Activated CD4-positive, alpha-beta memory T cell treated with anti-CD3 and anti-CD28 coated beads, Interleukin-2, amount 10 ng/mL, durations not matched to agents 7 days and 5 days (primary cell): ENCODE measurements around the gene RPS27. TPM values are rescaled to one million over a fixed set of nuclear protein-coding genes. Genes with fewer than 3 reads are reported as not detected.
A peak's percentile ranks its signal among the peaks of the same experiment; 100 is the strongest.
"Not testable (repeated sequence)": the region's sequence is repeated elsewhere in the genome, so short reads cannot be mapped to it uniquely, and the experiment has no call there.

Experiments used
- CTCF ChIA-PET: fragments of 350-600 bp; sonication (Branson Sonifier 250); formaldehyde crosslinking; loops from one replicate; lab custom pipeline; 2021; ENCODE audit warnings: antibody characterized with exemption, inconsistent platforms; lab: Charles Lee
- POLR2A ChIA-PET: fragments of 350-600 bp; sonication (Branson Sonifier 250); formaldehyde crosslinking; loops from one replicate; lab custom pipeline; 2021; ENCODE audit warnings: antibody characterized with exemption; lab: Charles Lee
- DNase-seq: peaks from one replicate; pipeline ENCODE4 v3.0.0-alpha.2; 2020
- H3K27ac Mint-ChIP-seq: one replicate; pipeline ENCODE4 v1.8.0; 2021; ENCODE audit warnings: mild to moderate bottlenecking, mixed read lengths
- H3K27me3 Mint-ChIP-seq: one replicate; pipeline ENCODE4 v1.8.0; 2021; ENCODE audit warnings: mixed read lengths
- H3K36me3 Mint-ChIP-seq: one replicate; pipeline ENCODE4 v1.8.0; 2021; ENCODE audit warnings: low read depth, mixed read lengths
- H3K4me1 Mint-ChIP-seq: one replicate; pipeline ENCODE4 v1.8.0; 2021; ENCODE audit warnings: mixed read lengths
- H3K4me3 Mint-ChIP-seq: one replicate; pipeline ENCODE4 v1.8.0; 2021; ENCODE audit warnings: mild to moderate bottlenecking, mixed read lengths
- H3K9me3 Mint-ChIP-seq: one replicate; pipeline ENCODE4 v1.8.0; 2021; ENCODE audit warnings: mixed read lengths
- total RNA-seq, 2 experiments: library from RNA; stranded (reverse); gene quantifications; one replicate each; pipeline ENCODE4 v1.2.3, GENCODE V29; 2021

The RPS27 gene
- total RNA-seq, 2 experiments from 2014 or later: 2,022 to 2,087 TPM

DNA sequence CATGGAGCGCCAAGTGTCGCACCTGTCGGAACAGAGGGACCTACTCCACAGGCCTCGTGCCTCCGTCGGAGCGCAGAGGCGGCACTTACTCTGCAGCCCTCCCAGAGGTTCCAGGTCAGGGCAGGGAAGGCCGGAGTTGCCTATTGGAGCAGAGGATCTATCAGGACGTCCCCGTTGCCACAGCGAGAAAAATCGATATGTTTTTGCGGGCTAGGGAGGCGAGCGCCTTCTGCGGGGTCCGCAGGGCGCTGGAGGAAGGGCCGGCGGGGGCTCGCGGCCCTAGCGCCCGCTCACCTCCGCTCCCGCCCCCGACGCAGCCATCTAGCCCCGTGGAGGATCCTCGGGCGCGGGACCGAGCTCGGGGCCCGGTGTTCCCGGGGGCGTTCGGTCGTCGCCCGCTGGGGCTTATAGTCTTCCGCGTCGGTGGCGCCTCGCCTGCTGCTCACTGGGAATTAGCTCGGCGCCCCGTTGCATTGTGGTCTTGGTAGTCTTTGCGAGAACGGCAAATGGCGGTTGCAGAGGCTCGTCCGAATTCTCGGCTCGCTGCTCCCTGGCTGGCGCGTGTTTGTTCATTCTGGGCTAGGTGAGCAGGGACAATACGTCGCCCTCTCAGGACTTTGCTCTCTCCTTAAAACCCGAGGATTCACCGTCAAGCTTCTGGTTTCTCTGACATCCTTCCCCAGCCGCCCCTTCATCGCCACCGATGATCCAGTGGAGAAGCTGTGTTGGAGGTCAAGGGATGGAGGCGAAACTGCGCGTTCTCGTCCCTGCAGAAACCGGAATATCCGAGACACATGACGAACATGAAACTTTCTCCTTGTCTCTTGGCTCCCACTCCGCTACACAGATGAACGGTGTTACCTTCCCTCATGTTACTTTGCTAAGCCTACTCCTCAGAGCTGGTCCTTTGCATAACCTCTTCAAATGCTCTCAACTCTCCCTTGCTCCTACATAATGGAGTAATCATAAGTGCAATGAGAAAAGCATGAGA, 13.0 kb upstream of the RPS27 start, which contains the start of gene JTB:
Gene JTB, minus strand, starts transcription at position 425 of the 991 bp plus-strand sequence. Its CDS starts 422 bp downstream, at position 3.
- Mint-ChIP-seq H3K36me3 (peaks cover 42% of the 10 kb centered on the region), H3K27ac (peak within 1 kb of the TSS; percentile 89), H3K27me3 (no peaks in the 10 kb centered on the region), H3K4me3 (peak within 1 kb of the TSS; percentile 97), H3K4me1 (peaks cover 49% of the 10 kb centered on the region), H3K9me3 (no peaks in the 10 kb centered on the region)
- CTCF ChIA-PET: interaction anchor here (0.6 to 5.0 kb wide), 9 partner anchors 8 to 269 kb away, joined by 3 to 48 read pairs (median 11); partner anchors contain the start of genes CREB3L4, DENND4B, RAB13 and RPS27
- POLR2A ChIA-PET: interaction anchor here (0.6 to 7.4 kb wide), 29 partner anchors 8 to 432 kb away, joined by 3 to 118 read pairs (median 4); partner anchors contain the start of genes CHTOP, CREB3L4, CRTC2 and DENND4B
- DNase-seq: peak; percentile 89

DNA sequence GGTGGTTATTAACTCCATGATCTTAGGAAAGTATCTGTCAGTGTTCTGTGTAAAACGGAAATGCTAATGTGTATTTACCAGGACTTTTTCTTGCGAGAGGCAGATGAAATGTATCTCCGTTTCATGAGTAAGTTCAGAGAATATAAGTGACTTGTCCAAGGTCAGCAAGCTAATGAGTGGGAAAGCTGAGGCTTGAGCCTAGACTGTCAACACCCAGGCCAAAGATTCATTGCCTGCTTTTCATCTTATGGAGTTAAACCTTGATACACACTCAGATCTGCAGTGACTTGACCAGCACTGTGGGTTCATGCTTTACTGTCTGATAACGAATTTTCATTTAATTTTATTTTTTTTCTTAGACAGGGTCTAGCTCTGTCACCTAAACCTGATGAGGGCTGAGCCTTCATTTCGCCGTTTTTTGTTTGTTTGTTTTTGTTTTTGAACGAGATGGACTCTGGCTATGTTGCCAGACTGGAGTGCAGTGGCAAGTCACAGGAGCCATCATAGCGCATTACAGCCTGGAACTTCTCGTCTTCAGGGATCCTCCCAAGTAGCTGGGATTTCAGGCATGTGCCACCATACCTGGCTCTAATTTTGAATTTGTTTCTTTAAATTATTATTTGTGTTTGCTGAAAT, 12.2 kb upstream of the RPS27 start:
- DNase-seq: no peak
- ChIA-PET POLR2A (interaction anchor here (1.0 to 7.4 kb wide), 21 partner anchors 8 to 433 kb away, joined by 3 to 118 read pairs (median 6); partner anchors contain the start of genes CHTOP, CREB3L4, CRTC2 and DENND4B), CTCF (interaction anchor here (0.9 to 5.0 kb wide), 8 partner anchors 8 to 181 kb away, joined by 3 to 48 read pairs (median 14); partner anchors contain the start of genes CREB3L4, DENND4B, RAB13 and RPS27)
- H3K27ac Mint-ChIP-seq: peak overlapping the region; percentile 79
- peak overlapping the region; percentile 97 for H3K4me3 Mint-ChIP-seq
- H3K27me3 Mint-ChIP-seq: no peaks in the 10 kb centered on the region
- no peaks in the 10 kb centered on the region for H3K9me3 Mint-ChIP-seq
- H3K4me1 Mint-ChIP-seq: peaks cover 41% of the 10 kb centered on the region
- peaks cover 34% of the 10 kb centered on the region for H3K36me3 Mint-ChIP-seq

DNA sequence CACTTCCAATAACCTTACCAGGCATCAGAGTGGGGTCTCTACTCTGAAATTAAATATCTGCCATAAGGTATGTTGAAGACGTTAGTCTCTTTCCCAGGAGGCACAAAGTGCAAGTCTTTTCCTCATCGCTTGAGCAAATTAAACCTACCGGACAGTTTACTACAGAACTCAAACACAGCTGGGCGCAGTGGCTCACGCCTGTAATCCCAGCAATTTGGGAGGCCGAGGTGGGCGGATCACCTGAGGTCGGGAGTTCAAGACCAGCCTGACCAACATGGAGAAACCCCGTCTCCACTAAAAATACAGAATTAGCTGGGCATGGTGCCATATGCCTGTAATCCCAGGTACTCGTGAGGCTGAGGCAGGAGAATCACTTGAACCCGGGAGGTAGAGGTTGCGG, 11.5 kb upstream of the RPS27 start:
- Mint-ChIP-seq H3K36me3 (peaks cover 27% of the 10 kb centered on the region), H3K27ac (peak overlapping the region; percentile 1), H3K4me1 (peaks cover 37% of the 10 kb centered on the region), H3K4me3 (peak overlapping the region; percentile 97)
- H3K9me3 Mint-ChIP-seq, H3K27me3 Mint-ChIP-seq, DNase-seq: not testable (repeated sequence)
- POLR2A ChIA-PET: interaction anchor here (2.8 to 7.4 kb wide), 7 partner anchors 7 to 58 kb away, joined by 31 to 118 read pairs (median 53); partner anchors contain the start of genes CREB3L4, CRTC2, DENND4B and GATAD2B
- CTCF ChIA-PET: interaction anchor here (2.4 to 5.0 kb wide), 4 partner anchors 8 to 33 kb away, joined by 11 to 48 read pairs (median 30); partner anchors contain the start of genes CREB3L4, DENND4B, RAB13 and SLC39A1

DNA sequence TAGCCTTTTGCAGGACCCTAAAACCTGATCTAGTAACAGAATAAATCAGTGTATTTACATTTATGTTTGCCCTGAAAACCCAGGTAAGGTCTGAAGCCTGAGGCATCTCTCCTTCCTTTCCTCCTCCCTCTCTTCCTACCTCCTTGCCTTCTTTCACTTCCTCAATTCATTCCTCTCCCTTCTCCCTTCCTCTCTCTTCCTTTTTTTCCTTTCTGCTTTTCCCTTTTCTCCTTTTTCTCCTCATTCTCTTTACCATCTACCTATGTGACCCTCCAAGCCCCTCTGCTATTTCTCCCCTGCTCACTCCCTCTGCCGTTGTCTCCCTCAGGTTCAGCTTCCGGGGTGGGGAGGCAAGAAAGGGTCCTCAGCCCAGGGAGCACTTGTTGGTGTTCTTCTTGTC, 8.8 kb upstream of the RPS27 start:
- CTCF ChIA-PET, H3K27ac Mint-ChIP-seq, H3K27me3 Mint-ChIP-seq, H3K36me3 Mint-ChIP-seq, H3K9me3 Mint-ChIP-seq, H3K4me3 Mint-ChIP-seq, DNase-seq: not testable (repeated sequence)
- H3K4me1 Mint-ChIP-seq: peaks cover 33% of the 10 kb centered on the region
- POLR2A ChIA-PET: interaction anchor here (7.4 kb wide), 1 partner anchor 9 kb away, joined by 81 read pairs; the partner anchor contains the start of gene RPS27

DNA sequence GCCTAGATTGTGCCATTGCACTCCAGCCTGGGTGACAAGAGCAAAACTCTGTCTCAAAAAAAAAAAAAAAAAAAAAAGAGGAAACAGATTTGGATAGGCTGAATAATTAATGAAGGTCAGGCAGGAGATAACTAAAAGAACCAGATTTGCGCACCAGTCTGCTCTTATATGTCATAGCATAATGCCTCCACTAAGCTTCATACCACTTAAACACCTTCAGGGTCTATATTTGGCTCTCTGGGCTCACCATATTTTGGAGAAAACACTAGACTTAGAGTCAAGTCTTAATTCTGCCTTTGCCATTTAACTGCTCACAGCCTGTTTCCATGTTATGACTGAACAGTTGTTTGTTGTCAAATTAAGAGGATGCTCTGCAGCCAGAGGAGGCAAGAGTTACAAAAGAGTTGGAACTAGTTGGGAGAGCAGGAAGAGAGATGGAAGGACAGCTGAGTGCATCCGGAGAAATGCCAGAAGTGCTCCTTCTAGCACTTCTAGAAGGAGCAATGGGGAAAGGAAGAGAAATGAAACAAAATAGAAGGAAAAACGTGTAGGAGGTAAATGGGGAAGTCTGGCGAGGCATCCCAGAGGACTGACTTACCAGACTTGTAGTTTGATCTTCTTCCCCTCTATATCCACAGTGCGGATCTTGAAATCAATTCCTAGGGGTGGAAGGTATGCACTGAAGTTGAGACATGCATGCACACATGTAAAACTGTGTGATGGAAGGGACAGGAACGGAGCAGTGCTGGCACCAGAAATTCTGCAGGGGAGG, 6.3 kb upstream of the RPS27 start:
- Mint-ChIP-seq H3K27ac (no peak overlapping the region), H3K9me3 (no peaks in the 10 kb centered on the region), H3K4me1 (peaks cover 26% of the 10 kb centered on the region), H3K36me3 (no peaks in the 10 kb centered on the region), H3K27me3 (no peaks in the 10 kb centered on the region), H3K4me3 (no peak overlapping the region)
- ChIA-PET CTCF (interaction anchor here (0.7 to 4.2 kb wide), 8 partner anchors 15 to 316 kb away, joined by 3 to 32 read pairs (median 3); partner anchors contain the start of genes CREB3L4 and DENND4B), POLR2A (interaction anchor here (1.0 to 4.4 kb wide), 4 partner anchors 12 to 179 kb away, joined by 3 to 28 read pairs (median 5); partner anchors contain the start of genes CREB3L4 and DENND4B)
- no peak for DNase-seq

DNA sequence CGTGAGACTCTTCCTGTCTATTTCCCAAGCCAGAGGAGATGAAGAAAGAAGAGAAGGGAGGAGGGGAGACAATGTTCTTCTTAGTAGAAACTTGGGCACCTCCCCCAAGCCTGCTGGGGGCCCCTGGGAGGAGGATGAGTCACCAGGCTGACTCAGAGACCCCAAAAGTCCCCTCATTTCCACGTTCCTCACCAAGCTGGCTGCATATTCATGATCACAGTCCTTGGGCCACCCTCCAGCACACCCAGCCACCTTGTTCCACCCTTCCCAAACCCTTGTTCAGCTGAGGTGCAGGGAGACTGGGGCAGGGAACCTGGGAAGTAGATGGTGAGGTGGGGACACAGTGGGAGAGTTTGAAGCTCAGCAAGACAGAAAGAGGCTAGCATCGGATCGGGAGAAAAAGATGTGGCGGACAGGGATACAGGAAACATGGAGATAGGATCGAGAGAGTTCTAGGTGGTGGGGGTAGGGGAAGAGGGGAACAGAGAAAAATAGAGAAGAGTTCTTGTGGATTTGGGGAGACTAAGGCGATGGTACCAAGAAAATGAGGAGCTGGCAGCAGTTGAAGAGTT, 5.1 kb upstream of the RPS27 start:
- no peak for DNase-seq
- H3K27me3 Mint-ChIP-seq: no peaks in the 10 kb centered on the region
- H3K27ac Mint-ChIP-seq: no peak overlapping the region
- POLR2A ChIA-PET: interaction anchor here (0.7 to 4.4 kb wide), 7 partner anchors 8 to 188 kb away, joined by 3 to 32 read pairs (median 6); partner anchors contain the start of genes CREB3L4, DENND4B and JTB
- H3K4me1 Mint-ChIP-seq: peaks cover 32% of the 10 kb centered on the region
- no peaks in the 10 kb centered on the region for H3K36me3 Mint-ChIP-seq
- H3K4me3 Mint-ChIP-seq: no peak overlapping the region
- H3K9me3 Mint-ChIP-seq: no peaks in the 10 kb centered on the region
- CTCF ChIA-PET: interaction anchor here (1.0 to 4.2 kb wide), 9 partner anchors 14 to 313 kb away, joined by 3 to 43 read pairs (median 8); partner anchors contain the start of genes CREB3L4, DENND4B and SLC39A1

DNA sequence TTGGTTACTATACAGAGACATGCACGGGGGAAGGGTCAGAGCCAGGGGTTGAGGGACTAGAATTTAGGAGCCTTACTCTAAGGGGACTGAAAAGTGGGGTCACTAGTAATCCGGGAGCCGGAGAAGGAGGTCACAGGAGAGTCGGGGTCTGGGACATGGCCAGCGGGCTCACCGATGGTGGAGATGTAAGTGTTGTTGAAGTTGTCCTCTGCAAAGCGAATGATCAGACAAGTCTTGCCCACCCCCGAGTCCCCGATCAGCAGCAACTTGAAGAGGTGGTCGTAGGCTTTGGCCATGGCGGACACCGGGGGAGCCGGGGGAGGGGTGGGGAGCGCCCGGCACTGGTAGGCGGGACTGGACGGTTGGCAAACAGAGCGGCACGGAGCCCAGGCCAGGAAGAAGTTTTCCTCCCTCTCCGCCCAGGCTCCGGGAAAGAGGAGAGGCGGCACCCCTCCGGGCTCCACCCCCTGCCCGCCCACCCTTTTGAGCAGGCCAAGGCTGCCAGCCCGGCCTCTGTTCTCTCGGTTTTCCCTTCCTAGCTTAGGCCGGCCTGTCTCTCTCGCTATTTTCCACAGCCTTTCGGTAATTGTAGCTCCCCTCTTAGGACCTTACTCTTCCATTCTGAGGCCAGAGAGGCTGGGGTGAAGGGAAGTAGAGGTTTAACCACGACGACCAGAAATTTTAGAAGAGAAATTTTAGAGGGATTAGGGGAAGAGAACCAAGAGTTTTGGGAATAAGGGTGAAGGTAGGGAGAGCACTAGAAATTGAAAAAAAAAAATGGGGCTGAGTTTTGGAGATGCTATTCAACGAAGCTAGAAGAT, 4.4 kb upstream of the RPS27 start, which contains the start of gene RAB13:
Gene RAB13, minus strand, starts transcription at position 399 of the 821 bp plus-strand sequence. Its CDS starts 103 bp downstream, at position 296.
- peaks cover 34% of the 10 kb centered on the region for H3K4me1 Mint-ChIP-seq
- H3K36me3 Mint-ChIP-seq: peaks cover 7% of the 10 kb centered on the region
- DNase-seq: no peak
- H3K27me3 Mint-ChIP-seq: no peaks in the 10 kb centered on the region
- peak within 1 kb of the TSS; percentile 33 for H3K4me3 Mint-ChIP-seq
- peak within 1 kb of the TSS; percentile 83 for H3K27ac Mint-ChIP-seq
- H3K9me3 Mint-ChIP-seq: no peaks in the 10 kb centered on the region
- CTCF ChIA-PET: interaction anchor here (0.8 to 4.2 kb wide), 25 partner anchors 9 to 454 kb away, joined by 3 to 43 read pairs (median 5); partner anchors contain the start of genes CREB3L4, DENND4B, JTB and SLC27A3
- POLR2A ChIA-PET: interaction anchor here (1.0 to 4.4 kb wide), 13 partner anchors 8 to 315 kb away, joined by 3 to 32 read pairs (median 5); partner anchors contain the start of genes CREB3L4, DENND4B, ILF2 and JTB

DNA sequence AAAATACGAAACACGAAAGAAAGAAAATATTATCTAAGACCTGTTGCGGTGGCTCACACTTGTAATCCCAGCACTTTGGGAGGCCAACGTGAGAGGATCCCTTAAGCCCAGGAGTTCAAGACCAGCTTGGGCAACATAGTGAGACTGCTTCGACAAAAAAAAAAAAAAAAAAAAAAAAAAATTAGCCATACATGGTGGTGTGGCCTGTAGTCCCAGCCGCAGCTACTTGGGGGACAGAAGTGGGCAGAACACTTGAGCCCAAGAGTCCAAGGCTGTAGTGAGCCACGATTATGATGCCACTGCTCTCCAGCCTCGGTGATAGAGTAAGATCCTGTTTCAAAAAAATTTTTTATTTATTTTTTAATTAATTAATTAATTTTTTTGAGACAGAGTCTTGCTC, 2.9 kb upstream of the RPS27 start:
- Mint-ChIP-seq H3K4me3 (no peak overlapping the region), H3K9me3 (no peaks in the 10 kb centered on the region), H3K4me1 (peaks cover 47% of the 10 kb centered on the region), H3K36me3 (peaks cover 21% of the 10 kb centered on the region), H3K27me3 (no peaks in the 10 kb centered on the region), H3K27ac (peak overlapping the region; percentile 83)
- DNase-seq: no peak
- ChIA-PET POLR2A (interaction anchor here (0.7 to 4.4 kb wide), 16 partner anchors 10 to 354 kb away, joined by 3 to 32 read pairs (median 4); partner anchors contain the start of genes CHTOP, CREB3L4, DENND4B and GATAD2B), CTCF (interaction anchor here (0.6 to 4.2 kb wide), 22 partner anchors 11 to 315 kb away, joined by 3 to 43 read pairs (median 5); partner anchors contain the start of genes CREB3L4, CRTC2, DENND4B and JTB)

DNA sequence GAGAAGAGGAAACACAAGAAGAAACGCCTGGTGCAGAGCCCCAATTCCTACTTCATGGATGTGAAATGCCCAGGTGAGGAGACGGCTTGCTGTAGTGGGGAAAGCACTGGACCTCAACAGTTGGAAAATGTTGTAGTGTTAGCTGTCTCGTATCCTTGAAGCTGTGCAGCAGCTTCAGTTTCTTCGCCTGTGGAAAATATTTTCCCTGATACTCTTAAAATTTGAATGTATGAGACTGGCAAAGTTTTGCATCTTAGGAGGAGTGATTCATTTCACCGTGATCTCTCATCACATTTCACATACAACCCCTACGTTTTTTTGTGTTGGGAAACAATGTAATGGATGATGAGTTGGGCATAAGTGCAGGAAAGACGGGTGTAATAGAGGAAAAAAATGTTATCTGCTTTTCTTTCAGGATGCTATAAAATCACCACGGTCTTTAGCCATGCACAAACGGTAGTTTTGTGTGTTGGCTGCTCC, 629 bp downstream of the RPS27 start:
- no peaks in the 10 kb centered on the region for H3K9me3 Mint-ChIP-seq
- H3K36me3 Mint-ChIP-seq: peaks cover 40% of the 10 kb centered on the region
- no peaks in the 10 kb centered on the region for H3K27me3 Mint-ChIP-seq
- H3K4me3 Mint-ChIP-seq: peak overlapping the region; percentile 90
- CTCF ChIA-PET: interaction anchor here (1.0 to 3.7 kb wide), 6 partner anchors 14 to 345 kb away, joined by 3 to 20 read pairs (median 5); partner anchors contain the start of genes CREB3L4, GATAD2B and JTB
- H3K27ac Mint-ChIP-seq: peak overlapping the region; percentile 90
- no peak for DNase-seq
- peaks cover 46% of the 10 kb centered on the region for H3K4me1 Mint-ChIP-seq
- POLR2A ChIA-PET: interaction anchor here (0.9 to 3.9 kb wide), 31 partner anchors 9 to 459 kb away, joined by 3 to 81 read pairs (median 7); partner anchors contain the start of genes CHTOP, CREB3L4, DENND4B and GATAD2B

DNA sequence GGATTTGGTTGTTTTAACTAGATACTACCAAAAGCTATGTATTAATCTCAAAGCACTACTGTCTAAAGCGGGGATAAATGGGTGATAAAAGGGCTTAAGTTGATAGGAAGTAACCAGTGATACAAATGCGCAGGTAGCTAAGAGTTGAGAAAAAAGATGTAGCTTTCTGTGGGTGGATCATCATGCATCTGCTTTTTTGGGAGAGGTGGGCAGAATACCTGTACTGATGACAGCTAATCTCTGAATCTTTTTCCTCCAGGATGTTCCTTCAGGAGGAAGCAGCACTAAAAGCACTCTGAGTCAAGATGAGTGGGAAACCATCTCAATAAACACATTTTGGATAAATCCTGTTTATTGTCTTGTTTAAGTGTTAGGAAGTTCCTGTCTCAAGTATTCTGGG, 1.2 kb downstream of the RPS27 start:
- H3K4me1 Mint-ChIP-seq: peaks cover 41% of the 10 kb centered on the region
- CTCF ChIA-PET: interaction anchor here (1.2 to 3.7 kb wide), 3 partner anchors 15 to 320 kb away, joined by 3 to 20 read pairs (median 7); partner anchors contain the start of genes CREB3L4 and JTB
- H3K27me3 Mint-ChIP-seq: no peaks in the 10 kb centered on the region
- H3K36me3 Mint-ChIP-seq: peaks cover 40% of the 10 kb centered on the region
- no peaks in the 10 kb centered on the region for H3K9me3 Mint-ChIP-seq
- POLR2A ChIA-PET: interaction anchor here (0.9 to 3.9 kb wide), 14 partner anchors 8 to 320 kb away, joined by 3 to 81 read pairs (median 20); partner anchors contain the start of genes CREB3L4, DENND4B, GATAD2B and JTB
- DNase-seq: no peak
- H3K27ac Mint-ChIP-seq: peak overlapping the region; percentile 90
- peak overlapping the region; percentile 90 for H3K4me3 Mint-ChIP-seq
